Measurements from ENCODE around the gene ING3.
A peak's percentile ranks its signal among the peaks of the same experiment; 100 is the strongest.

Gene ING3, protein sequence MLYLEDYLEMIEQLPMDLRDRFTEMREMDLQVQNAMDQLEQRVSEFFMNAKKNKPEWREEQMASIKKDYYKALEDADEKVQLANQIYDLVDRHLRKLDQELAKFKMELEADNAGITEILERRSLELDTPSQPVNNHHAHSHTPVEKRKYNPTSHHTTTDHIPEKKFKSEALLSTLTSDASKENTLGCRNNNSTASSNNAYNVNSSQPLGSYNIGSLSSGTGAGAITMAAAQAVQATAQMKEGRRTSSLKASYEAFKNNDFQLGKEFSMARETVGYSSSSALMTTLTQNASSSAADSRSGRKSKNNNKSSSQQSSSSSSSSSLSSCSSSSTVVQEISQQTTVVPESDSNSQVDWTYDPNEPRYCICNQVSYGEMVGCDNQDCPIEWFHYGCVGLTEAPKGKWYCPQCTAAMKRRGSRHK

DNA sequence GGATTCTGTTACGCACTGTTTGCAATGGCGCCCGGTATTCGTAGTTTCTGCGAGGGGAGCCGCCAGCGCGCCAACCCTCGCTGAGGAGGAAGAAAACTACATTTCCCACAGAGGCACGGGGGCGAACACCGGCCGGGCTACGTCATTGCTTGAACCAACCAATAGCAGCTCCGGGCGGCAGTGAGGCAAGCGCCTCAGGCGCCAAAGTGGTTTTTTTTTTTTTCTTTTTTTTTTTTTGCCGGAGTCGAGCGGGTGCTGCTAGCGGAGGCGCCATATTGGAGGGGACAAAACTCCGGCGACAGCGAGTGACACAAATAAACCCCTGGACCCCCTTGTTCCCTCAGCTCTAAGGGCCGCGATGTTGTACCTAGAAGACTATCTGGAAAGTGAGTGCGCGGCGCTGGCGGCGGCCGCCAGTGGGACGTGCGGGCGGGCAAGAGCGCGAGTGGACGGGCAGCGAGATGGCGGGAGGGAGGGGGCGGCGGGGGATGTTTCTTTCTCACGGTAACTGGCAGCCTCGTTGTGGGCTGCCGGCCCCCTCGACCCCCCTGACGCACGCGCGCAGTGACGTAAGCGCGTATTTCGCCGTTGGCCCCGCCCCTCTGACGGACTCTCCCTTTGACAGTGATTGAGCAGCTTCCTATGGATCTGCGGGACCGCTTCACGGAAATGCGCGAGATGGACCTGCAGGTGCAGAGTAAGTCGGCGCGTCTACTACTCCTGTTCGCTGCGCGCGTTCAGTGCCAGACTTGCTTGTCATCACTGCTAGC is at the start of gene ING3:
ING3 (plus strand) TSS at position 239 of the 770 bp plus-strand sequence; CDS start at position 359, 120 bp downstream.
- DNase-seq (ENCODE audit: low spot score): peak; percentile 99

- DNase-seq (ENCODE audit: low spot score): no peak
Measured at GRCh38 chr7:120915314-120916105, 35.1 kb upstream of the ING3 start.

DNA sequence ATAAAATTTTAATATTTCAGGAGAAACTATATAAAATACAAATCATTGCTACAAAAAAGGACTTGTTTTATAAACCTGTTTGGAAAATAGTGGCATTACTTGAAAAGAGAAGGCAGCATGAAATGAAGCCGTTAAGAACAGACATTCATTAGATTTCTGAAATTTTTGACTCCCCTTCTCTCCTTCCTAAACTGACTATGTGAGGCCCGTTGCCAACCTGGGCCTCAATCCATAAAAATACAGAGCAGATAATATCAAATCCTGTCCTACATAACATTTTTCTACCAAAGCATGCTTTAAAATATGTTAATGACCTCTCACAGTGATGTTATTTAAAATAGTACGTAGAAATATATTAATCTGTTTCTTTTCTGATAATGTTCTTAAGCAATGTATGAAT is 34.5 kb upstream of the ING3 start:
- DNase-seq (ENCODE audit: low spot score): no peak

- no peak for DNase-seq (ENCODE audit: low spot score)
Measured at GRCh38 chr7:120916538-120916937, 34.0 kb upstream of the ING3 start.

- no peak for DNase-seq (ENCODE audit: low spot score)
Measured at GRCh38 chr7:120919466-120919865, 31.1 kb upstream of the ING3 start.

- no peak for DNase-seq (ENCODE audit: low spot score)
Measured at GRCh38 chr7:120920034-120920433, 30.5 kb upstream of the ING3 start.

DNA sequence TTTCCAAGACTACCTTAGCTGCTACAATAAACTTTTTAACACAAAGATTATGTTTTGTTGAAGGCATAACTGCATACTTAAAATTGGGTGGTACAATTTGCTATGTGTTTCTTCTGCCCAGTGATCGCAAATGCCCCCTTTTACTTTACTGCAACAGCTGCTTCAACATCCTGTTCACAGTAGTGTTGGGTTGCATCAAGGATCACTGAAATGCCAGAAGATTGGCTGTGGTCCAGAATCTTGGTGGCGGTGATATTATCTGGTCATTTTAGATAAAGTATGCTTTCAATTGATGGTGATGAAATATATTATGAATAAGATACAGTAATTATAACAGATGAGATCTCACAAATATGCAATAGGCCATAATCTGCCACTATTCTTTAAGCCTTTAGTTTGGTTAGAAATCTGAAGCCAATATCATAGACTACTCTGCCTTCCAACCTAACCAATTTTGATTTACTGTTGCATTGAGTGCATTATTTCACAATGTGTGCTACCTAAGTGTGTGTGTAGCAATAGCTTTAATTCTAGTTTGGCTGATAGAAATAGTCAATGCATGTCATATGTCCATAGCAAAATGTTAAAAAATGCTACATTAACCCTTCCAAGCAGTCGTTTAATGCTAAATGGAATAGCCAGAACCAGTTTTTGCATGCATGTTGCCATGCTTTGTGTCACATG is 29.8 kb upstream of the ING3 start:
- DNase-seq (ENCODE audit: low spot score): no peak

DNA sequence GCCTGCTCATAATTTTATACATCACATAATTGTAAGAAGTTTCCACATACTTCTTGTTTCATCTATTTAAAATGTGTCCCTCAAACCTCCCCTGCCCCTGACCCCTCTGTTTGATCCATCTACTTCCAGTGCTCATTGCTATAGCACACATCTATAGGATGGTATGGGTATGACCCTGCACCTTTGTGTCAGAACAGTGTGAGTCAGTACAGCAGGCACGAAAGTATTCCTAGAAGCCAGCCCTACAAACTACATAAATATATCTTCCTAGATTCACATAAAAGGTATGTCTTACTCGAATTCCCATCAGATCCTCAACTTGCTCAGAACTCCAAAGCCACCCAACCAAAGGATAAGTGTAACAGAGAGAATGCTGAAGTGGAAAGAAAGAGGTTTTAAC is 25.7 kb upstream of the ING3 start:
- no peak for DNase-seq (ENCODE audit: low spot score)

GRCh38 chr7:120925392-120925791 is 25.2 kb upstream of the ING3 start:
- no peak for DNase-seq (ENCODE audit: low spot score)

- peak; percentile 22 for DNase-seq (ENCODE audit: low spot score)
Measured at GRCh38 chr7:120926943-120927346, 23.6 kb upstream of the ING3 start.

DNA sequence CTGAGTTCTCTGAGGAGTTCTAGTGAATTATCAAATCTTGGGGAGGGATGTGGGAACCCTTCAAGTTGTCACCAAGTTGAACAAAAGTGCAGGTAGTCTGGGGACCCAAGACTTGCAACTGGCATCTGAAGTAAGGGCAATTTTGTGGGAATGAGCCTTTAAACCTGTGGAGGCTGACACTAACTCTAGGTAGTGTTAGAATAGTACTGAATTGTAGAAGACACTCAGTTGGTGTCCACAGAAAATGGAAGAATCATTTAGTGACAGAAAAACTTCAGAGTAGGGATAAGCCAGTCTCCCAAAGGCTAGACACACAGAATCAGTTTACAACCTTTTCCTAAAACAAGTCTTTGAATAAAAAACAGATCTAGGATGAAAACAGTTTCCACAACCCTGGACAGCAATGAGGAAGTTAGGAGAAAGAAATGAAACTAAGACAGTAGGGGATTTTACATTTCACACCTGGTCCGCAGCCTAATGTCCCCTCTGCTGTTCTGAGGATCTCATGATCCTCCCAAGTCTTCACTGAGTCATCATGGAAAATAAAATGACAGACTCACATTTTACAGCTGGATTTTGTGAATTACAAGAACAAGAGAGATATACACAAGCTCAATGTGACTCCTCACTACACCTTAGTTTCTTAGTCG is 23.0 kb upstream of the ING3 start:
- peak; percentile 43 for DNase-seq (ENCODE audit: low spot score)

DNA sequence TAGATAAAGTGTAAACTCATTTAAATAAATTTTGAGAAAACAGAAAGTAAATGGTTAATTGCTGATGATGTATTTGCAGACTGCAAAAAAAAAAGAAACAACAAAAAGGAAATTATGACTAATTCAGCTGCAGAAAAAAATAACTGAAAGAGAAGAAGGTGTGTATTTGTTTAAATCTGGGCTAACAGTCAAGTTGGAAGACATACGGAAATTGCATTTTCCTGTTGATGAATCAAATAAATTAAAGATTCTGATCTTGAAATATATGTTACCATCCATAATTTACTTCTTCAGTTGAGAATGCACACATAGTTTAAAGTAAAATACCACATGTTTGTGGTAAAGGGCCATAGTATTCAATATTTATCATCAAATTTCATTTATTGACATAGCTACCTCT is 19.3 kb upstream of the ING3 start:
- no peak for DNase-seq (ENCODE audit: low spot score)

GRCh38 chr7:120933475-120933874 is 17.1 kb upstream of the ING3 start:
- no peak for DNase-seq (ENCODE audit: low spot score)

DNA sequence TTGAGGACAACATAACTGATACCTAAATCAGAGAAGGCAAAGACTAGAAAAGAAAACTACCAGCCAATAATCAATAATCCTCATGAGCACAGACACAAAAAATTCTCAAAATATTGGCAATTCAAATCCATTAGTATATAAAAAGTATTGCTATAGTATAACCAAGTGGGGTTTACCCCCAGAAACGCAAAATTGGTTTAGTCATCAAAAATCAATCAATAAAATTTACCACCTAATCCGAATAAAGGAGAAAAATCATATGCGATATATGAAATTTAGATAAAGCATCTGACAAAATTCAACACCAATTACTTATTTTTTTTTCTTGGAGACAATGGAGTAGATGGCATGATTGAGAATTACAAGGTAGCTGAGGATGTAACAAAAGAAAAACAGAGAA is 11.2 kb upstream of the ING3 start:
- no peak for DNase-seq (ENCODE audit: low spot score)

GRCh38 chr7:120941064-120941463 is 9.5 kb upstream of the ING3 start:
- peak; percentile 30 for DNase-seq (ENCODE audit: low spot score)

DNA sequence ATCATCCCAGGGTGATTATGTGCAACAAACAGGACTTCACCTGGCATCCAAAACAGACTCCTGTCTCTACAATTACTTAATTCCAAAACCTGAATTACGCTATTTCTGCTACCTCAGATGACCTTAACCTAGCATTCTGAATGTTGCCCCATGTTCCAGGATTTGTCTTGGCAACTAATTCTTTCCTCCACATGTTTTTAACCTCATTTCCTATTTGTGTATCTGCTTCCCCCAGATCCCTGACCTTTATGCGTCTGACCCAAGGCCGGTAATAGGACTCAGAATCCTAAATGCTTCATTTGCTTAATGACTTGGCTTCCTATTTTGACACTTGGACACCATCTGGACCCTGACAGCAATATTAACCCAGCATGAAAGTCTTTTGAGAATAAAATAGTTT is 8.7 kb upstream of the ING3 start:
- no peak for DNase-seq (ENCODE audit: low spot score)

DNA sequence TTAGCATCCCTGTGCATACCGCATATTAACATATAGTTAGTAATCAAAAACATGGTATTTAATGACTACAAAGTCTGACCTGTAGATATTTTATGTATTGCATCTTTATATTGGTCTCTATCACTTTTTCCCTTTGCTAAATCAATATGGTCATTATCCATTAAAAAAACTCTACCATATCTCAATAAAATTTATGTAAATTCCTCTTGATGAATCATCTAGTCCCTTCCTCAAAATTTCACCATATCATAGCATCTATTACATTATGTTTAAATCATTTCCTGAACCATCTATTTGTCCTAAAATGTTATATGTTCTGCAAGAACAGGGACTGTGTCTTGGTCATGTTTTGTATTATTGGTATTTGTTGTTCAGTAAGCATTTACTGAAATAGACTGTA is 7.7 kb upstream of the ING3 start:
- DNase-seq (ENCODE audit: low spot score): no peak

- DNase-seq (ENCODE audit: low spot score): peak; percentile 13
Measured at GRCh38 chr7:120944826-120945562, 5.6 kb upstream of the ING3 start.

DNA sequence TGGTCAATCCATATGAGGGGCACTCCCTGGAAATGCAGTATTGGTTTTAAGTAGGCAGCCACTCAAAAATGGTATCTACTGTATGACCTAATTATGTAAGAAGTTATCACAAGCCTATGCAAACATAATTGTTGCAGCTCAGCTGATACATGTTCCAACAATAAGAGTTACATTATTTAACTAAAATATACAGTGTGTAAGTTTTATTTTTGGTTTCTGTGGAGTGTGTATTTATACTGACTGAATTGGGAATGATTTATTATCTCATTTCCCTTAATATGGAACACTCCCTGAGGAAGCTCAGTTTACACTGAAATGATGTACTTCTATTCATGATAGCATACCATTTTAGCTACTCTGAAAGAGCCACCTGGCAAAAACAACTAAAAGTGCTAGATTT is 2.6 kb upstream of the ING3 start:
- DNase-seq (ENCODE audit: low spot score): no peak

- peak; percentile 37 for DNase-seq (ENCODE audit: low spot score)
Measured at GRCh38 chr7:120949393-120949911, 1.1 kb upstream of the ING3 start.
